ENCODE results near the gene LRP1-AS.

DNA sequence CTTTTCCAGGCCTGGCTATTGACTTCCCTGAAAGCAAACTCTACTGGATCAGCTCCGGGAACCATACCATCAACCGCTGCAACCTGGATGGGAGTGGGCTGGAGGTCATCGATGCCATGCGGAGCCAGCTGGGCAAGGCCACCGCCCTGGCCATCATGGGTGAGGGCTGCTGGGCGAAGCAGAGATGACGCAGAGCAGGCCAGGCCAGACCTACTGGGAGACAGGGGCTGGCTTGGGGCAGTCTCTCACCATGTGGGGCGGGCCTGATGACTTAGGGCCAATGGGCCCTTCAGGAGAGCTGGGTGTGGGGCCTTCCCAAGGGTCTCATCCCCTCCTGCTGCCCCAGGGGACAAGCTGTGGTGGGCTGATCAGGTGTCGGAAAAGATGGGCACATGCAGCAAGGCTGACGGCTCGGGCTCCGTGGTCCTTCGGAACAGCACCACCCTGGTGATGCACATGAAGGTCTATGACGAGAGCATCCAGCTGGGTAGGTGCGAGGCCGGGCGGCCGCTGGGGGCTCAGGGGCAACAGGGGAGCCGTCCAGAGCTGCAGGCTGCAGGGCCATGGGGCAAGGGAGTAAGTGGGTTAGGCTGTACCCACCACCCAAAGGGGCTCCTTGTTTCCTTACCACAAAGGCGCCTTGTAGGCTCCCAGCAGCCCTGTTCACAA is 33.0 kb upstream of the LRP1-AS start:
- TF ChIP-seq POLR2A (IDR thresholded peaks at IDR 0.05) (no peak), EP300 (IDR thresholded peaks at IDR 0.05) (no peak), POLR2AphosphoS5 (IDR thresholded peaks at IDR 0.05) (no peak)
- TF ChIP-seq, protein P1, sequence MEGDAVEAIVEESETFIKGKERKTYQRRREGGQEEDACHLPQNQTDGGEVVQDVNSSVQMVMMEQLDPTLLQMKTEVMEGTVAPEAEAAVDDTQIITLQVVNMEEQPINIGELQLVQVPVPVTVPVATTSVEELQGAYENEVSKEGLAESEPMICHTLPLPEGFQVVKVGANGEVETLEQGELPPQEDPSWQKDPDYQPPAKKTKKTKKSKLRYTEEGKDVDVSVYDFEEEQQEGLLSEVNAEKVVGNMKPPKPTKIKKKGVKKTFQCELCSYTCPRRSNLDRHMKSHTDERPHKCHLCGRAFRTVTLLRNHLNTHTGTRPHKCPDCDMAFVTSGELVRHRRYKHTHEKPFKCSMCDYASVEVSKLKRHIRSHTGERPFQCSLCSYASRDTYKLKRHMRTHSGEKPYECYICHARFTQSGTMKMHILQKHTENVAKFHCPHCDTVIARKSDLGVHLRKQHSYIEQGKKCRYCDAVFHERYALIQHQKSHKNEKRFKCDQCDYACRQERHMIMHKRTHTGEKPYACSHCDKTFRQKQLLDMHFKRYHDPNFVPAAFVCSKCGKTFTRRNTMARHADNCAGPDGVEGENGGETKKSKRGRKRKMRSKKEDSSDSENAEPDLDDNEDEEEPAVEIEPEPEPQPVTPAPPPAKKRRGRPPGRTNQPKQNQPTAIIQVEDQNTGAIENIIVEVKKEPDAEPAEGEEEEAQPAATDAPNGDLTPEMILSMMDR (IDR thresholded peaks at IDR 0.05): no peak

Measured in sigmoid colon (tissue), 4 donors.